ENCODE measurements around the gene AGR3. TPM values are rescaled to one million over a fixed set of nuclear protein-coding genes. Genes with fewer than 3 reads are reported as not detected.

The AGR3 gene
- not detected in 2 replicates for total RNA-seq

- intact Hi-C loops (cut with micrococcal nuclease): no loop called here
These were observed at the start of gene AGR3 for GRCh38 chr7:16881844-16882243. TSS of gene AGR3 (minus strand) at chr7:16881983. CDS start at chr7:16878618, 3,365 bp downstream.

DNA sequence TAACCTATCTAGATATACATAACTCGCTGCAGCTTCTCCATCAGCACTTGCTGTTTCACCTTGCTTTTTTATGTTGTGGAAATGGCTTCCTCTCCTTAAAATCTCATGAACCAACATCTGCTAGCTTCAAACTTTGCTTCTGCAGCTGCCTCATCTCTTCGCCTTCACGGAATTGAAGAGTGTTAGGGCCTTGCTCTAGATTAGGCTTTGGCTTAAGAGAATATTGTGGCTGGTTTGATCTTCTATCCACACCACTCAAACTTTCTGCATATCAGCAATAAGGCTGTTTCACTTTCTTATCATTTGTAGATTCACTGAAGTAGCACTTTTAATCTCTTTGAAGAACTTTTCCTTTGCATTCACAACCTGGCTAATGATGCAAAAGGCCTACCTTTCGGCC, 49.2 kb upstream of the AGR3 start:
- intact Hi-C loops (cut with micrococcal nuclease): loop anchor here (1.0 to 10.0 kb wide), 3 partner anchors 8 to 104 kb away; no protein-coding TSS in a partner anchor

DNA sequence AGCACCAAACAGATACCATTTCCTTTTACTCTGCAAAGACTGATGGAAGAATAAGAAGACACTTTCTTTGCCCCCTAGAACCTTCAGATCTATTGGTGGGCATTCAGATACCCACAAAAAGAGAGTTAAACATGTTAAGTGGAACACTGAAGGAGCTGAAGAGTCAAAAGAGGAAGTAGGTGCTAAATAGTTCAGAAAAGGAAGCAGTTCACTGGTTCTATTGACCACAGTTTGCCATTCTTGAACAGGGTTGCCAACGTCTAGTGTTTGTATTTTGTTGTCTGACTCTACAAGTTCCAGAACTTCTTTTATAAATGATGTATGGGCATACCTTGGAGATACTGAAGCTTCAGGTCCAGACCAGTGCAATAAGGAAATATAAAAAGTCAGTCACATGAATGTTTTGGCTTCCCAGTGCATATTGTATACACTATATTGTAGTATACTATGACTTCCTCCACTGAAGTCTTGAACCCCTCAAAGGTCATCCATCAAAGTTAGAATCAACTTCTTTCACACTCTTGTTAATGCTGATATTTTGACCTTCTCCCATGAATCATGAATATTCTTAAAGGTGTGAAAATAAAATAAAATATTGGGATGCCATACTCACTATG, 47.5 kb upstream of the AGR3 start:
- intact Hi-C loops (cut with micrococcal nuclease): loop anchor here (5.0 to 10.0 kb wide), 3 partner anchors 228 to 1016 kb away; partner anchors contain the start of gene SNX13

GRCh38 chr7:16926861-16927260, 45.1 kb upstream of the AGR3 start:
- intact Hi-C loops (cut with micrococcal nuclease): loop anchor here (1.0 to 10.0 kb wide), 5 partner anchors 56 to 1018 kb away; partner anchors contain the start of gene SNX13

DNA sequence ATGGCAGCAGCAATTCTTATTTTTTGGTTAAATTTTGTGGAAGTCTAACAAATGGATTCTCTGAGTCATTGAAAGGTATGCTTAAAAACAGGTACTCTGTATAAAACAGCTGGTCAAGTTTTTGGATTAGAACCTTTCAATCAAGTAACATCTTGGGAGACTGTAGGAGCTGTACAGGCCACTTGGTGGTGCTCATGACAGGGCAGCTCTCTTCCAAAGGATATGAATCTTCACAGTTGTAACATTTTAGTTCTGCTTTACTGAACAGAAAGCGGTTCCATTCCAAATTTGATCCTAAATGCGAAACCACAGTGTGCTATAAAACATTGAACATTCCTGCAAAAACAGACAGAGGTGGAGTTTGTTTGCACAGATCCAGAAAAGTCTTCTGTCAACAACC, 44.5 kb upstream of the AGR3 start:
- intact Hi-C loops (cut with micrococcal nuclease): loop anchor here (1.0 to 10.0 kb wide), 5 partner anchors 57 to 1019 kb away; partner anchors contain the start of gene SNX13

DNA sequence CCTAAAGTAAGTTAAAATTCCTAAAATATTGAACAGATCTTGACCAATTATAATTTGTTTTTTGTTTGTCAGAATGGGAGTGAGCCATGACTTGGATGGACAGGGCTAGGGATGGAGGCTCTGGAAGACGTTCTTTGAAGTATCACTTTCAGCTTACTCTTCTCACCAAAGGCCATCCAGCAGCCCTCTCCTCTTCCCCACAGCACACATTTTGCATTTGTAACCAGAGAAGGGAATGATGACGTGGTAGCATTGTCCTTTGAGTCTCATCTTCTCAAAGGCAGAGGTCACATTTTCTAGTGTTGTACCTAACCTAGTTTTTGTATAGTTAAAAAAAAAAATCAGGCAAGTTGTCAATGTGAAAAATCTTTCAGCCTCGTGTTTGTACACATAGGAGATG, 43.8 kb upstream of the AGR3 start:
- intact Hi-C loops (cut with micrococcal nuclease): loop anchor here (1.0 to 10.0 kb wide), 5 partner anchors 57 to 1019 kb away; partner anchors contain the start of gene SNX13

DNA sequence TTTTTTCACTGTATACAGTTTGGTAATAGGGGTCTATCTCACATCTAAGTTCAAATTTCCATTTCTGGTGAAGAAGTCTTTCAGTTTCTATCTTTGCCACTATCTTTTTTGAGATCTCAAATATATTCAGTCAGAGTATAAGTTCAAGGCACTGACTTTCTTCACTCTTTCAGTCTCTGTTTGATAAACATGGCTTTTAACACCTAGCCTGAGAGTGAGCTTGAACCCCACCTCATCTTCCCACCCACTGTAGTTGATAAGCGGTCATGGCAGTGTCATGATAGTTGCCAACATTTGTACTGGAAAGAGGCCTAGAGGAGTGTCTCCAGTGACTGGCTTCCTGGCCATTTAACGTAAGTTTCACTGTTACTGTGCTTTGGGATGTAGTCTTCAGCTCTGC, 41.2 kb upstream of the AGR3 start:
- intact Hi-C loops (cut with micrococcal nuclease): loop anchor here (1.0 to 10.0 kb wide), 5 partner anchors 8 to 1022 kb away; partner anchors contain the start of genes ANKMY2, BZW2 and SNX13

DNA sequence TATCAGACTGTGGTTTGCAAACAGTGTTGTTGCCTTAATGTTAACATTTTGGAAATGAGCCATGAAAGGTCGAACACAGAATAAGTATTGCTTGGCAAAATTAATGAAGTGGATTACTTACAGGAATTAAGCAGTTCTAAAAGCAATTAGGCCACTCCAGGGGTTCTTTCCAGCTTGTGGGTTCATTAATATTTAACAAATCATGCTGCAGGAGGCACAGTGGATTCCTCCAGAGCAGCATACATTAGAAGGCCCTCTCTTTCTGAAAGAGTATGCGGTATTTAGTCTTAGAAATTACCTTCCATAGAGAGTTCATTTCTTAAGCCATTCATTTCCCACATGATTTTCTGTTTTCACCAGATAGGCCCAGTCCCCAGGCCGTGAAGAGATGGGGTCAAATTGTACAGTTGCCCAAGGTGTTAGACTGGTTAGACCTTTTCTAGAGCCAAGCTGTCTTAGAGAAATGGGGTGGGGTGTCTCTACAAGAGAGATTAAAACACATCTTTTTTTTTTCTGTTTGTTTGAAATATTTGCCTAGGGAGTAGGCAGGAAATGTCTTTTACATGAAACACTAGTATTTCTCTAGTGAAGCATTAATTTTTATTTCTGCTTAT, 40.0 kb upstream of the AGR3 start:
- intact Hi-C loops (cut with micrococcal nuclease): loop anchor here (2.0 to 10.0 kb wide), 3 partner anchors 15 to 1023 kb away; partner anchors contain the start of genes ANKMY2, BZW2 and SNX13

DNA sequence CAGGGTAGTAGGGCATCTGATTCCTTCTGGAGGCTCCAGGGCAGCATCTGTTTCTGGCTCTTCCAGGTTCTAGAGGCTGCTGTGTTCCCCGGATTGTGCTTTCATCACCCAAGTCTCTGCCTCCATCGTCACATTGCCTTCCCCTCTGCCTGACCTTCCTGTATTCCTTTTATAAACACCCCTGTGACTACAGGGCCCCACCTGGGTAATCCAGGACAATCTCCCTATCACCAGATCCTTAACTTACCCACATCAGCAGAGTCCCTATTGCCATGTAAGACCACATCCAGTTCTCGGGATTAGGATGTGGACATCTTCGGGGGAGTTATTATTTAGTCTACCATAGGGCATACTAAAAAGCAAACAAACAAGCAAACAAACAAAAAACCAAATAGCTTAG, 39.4 kb upstream of the AGR3 start:
- intact Hi-C loops (cut with micrococcal nuclease): loop anchor here (5.0 to 10.0 kb wide), 2 partner anchors 274 to 1024 kb away; partner anchors contain the start of genes ANKMY2, BZW2 and SNX13

- intact Hi-C loops (cut with micrococcal nuclease): loop anchor here (2.0 to 10.0 kb wide), 3 partner anchors 225 to 845 kb away; no protein-coding TSS in a partner anchor
These were observed 37.7 kb upstream of the AGR3 start for GRCh38 chr7:16919440-16919839.

- intact Hi-C loops (cut with micrococcal nuclease): loop anchor here (1.0 to 10.0 kb wide), 5 partner anchors 27 to 844 kb away; no protein-coding TSS in a partner anchor
These were observed 36.6 kb upstream of the AGR3 start for GRCh38 chr7:16918288-16918895.

- intact Hi-C loops (cut with micrococcal nuclease): loop anchor here (5.0 to 10.0 kb wide), 2 partner anchors 484 to 842 kb away; no protein-coding TSS in a partner anchor
These were observed 35.0 kb upstream of the AGR3 start for GRCh38 chr7:16916738-16917137.

DNA sequence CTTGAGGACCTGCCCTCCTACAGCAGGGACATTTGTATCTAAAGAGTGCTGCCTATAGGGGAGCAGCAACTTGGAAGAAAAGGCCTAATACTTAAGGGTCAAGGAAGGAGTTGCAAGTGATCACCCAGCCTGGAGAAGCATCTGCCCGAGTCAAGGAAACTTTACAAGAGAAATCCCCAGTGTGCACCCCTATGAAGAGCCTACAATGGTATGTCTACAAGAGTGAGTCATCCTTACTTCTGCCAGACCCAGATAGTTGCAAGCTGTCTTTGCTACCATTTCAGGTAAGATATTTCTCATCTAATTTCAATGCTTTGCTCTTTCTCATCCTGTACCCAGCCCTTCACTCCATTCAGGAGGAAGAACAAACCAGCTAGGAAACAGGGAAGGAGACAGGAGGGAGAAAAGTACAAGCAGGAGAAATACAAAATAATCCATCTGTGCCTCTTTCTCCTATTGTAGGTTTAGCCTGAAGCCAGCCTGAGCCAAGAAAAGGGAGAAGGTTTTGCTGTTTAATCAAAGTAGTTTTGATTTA, 34.4 kb upstream of the AGR3 start:
- intact Hi-C loops (cut with micrococcal nuclease): loop anchor here (5.0 to 10.0 kb wide), 2 partner anchors 484 to 841 kb away; no protein-coding TSS in a partner anchor

GRCh38 chr7:16915405-16915804, 33.6 kb upstream of the AGR3 start:
- intact Hi-C loops (cut with micrococcal nuclease): loop anchor here (5.0 to 10.0 kb wide), 2 partner anchors 483 to 841 kb away; no protein-coding TSS in a partner anchor

GRCh38 chr7:16914771-16915170, 33.0 kb upstream of the AGR3 start:
- intact Hi-C loops (cut with micrococcal nuclease): loop anchor here (5.0 to 10.0 kb wide), 2 partner anchors 482 to 840 kb away; no protein-coding TSS in a partner anchor

- intact Hi-C loops (cut with micrococcal nuclease): loop anchor here (10.0 kb wide), 1 partner anchor 839 kb away; no protein-coding TSS in a partner anchor
These were observed 31.9 kb upstream of the AGR3 start for GRCh38 chr7:16913643-16914042.

- intact Hi-C loops (cut with micrococcal nuclease): loop anchor here (10.0 kb wide), 1 partner anchor 838 kb away; no protein-coding TSS in a partner anchor
These were observed 30.8 kb upstream of the AGR3 start for GRCh38 chr7:16912540-16912939.

GRCh38 chr7:16908561-16908960, 26.8 kb upstream of the AGR3 start:
- intact Hi-C loops (cut with micrococcal nuclease): no loop called here

- intact Hi-C loops (cut with micrococcal nuclease): no loop called here
These were observed 23.7 kb upstream of the AGR3 start for GRCh38 chr7:16905300-16906044.

GRCh38 chr7:16904076-16904475, 22.3 kb upstream of the AGR3 start:
- intact Hi-C loops (cut with micrococcal nuclease): no loop called here

Measured in T-helper 2 cell treated with Interferon-gamma antibody and Interleukin-4, amounts not matched to agents 100 ng/mL and 5 ng/mL, for 36 hours (primary cell).